Stimulated activated CD4-positive, alpha-beta T cell treated with anti-CD3 and anti-CD28 coated beads, Interleukin-4, amount 100 ng/mL, for 1 hour (primary cell): ENCODE measurements around the gene GNPTAB.

Experiments used
- DNase-seq: peaks from one replicate; pipeline ENCODE4 v3.0.0-alpha.2; 2020

The GNPTAB gene

GRCh38 chr12:101727098-101727497 is 103.7 kb downstream of the GNPTAB start:
- DNase-seq: no peak

GRCh38 chr12:101722392-101722791 is 108.4 kb downstream of the GNPTAB start:
- DNase-seq: no peak

- DNase-seq: no peak
These were observed 110.6 kb downstream of the GNPTAB start for GRCh38 chr12:101720118-101720517.

- DNase-seq: no peak
These were observed 111.2 kb downstream of the GNPTAB start for GRCh38 chr12:101719566-101719965.

GRCh38 chr12:101714877-101715444 is 115.8 kb downstream of the GNPTAB start:
- DNase-seq: no peak

- no peak for DNase-seq
These were observed 116.8 kb downstream of the GNPTAB start for GRCh38 chr12:101713930-101714329.

- no peak for DNase-seq
These were observed 117.6 kb downstream of the GNPTAB start for GRCh38 chr12:101713059-101713682.

- no peak for DNase-seq
These were observed 120.5 kb downstream of the GNPTAB start for GRCh38 chr12:101710288-101710687.

- no peak for DNase-seq
These were observed 123.5 kb downstream of the GNPTAB start for GRCh38 chr12:101707131-101707782.

- no peak for DNase-seq
These were observed 124.4 kb downstream of the GNPTAB start for GRCh38 chr12:101706403-101706802.

GRCh38 chr12:101703487-101703886 is 127.3 kb downstream of the GNPTAB start:
- no peak for DNase-seq

- DNase-seq: no peak
These were observed 130.4 kb downstream of the GNPTAB start for GRCh38 chr12:101700299-101700820.

- DNase-seq: no peak
These were observed 131.9 kb downstream of the GNPTAB start for GRCh38 chr12:101698800-101699347.

- peak; percentile 5 for DNase-seq
These were observed 132.6 kb downstream of the GNPTAB start for GRCh38 chr12:101697930-101698799.

- DNase-seq: peak; percentile 62
These were observed 133.4 kb downstream of the GNPTAB start, which contains the start of gene CHPT1 for GRCh38 chr12:101697197-101697929. TSS of gene CHPT1 (plus strand) at chr12:101697640. CDS start at chr12:101697862, 222 bp downstream.

- no peak for DNase-seq
These were observed 134.2 kb downstream of the GNPTAB start for GRCh38 chr12:101696251-101697196.

- no peak for DNase-seq
These were observed 135.1 kb downstream of the GNPTAB start for GRCh38 chr12:101695706-101696105.
